ENCODE data around the gene DCTN2. TPM values are rescaled to one million over a fixed set of nuclear protein-coding genes. Genes with fewer than 3 reads are reported as not detected.
"Not testable (repeated sequence)": the region's sequence is repeated elsewhere in the genome, so short reads cannot be mapped to it uniquely, and the experiment has no call there.

Gene DCTN2
- total and polyA plus RNA-seq, 4 donors: 60.0 to 110 (median 84.2) TPM

GRCh38 chr12:57496822-57497221, 50.2 kb downstream of the DCTN2 start:
- ATAC-seq (ENCODE audit: insufficient read depth, low FRiP score): no peak
- TF ChIP-seq CTCF (IDR thresholded peaks at IDR 0.05; ENCODE audit: control extremely low read depth, extremely low read depth): no peak
- Histone ChIP-seq H3K27ac (ENCODE audit: low read depth in 1 of 2, low read length in 1 of 2) (no peak overlapping the region), H3K4me3 (no peak overlapping the region), H3K27me3 (ENCODE audit: control insufficient read depth in 3 of 3, insufficient read depth in 3 of 3, low read length in 2 of 3) (no peaks in the 10 kb centered on the region), H3K9ac (ENCODE audit: insufficient read depth in 1 of 2, low read length in 2 of 2) (no peak overlapping the region), H3K4me1 (ENCODE audit: control insufficient read depth in 5 of 5, insufficient read depth in 5 of 5, low read length in 5 of 5) (no peaks in the 10 kb centered on the region), H3K36me3 (ENCODE audit: control insufficient read depth in 4 of 4, insufficient read depth in 4 of 4, low read length in 4 of 4) (peaks cover 16 to 45% (median 34%) of the 10 kb centered on the region in 4 donors), H3K9me3 (ENCODE audit: control insufficient read depth in 4 of 4, insufficient read depth in 3 of 4, low read length in 3 of 4) (peaks cover 0 to 2% (median 0%) of the 10 kb centered on the region in 4 donors)
- no peak for DNase-seq

- H3K36me3 ChIP-seq (ENCODE audit: control insufficient read depth in 4 of 4, insufficient read depth in 4 of 4, low read length in 4 of 4): peaks cover 16 to 43% (median 30%) of the 10 kb centered on the region in 4 donors
- 97 to 98% methylated on average over 37 to 45 of the region's 48 CpGs for WGBS, 2 donors
Observed at GRCh38 chr12:57495051-57495701, 51.8 kb downstream of the DCTN2 start.

GRCh38 chr12:57491393-57492280, 55.4 kb downstream of the DCTN2 start:
- Histone ChIP-seq H3K9me3 (ENCODE audit: control insufficient read depth in 4 of 4, insufficient read depth in 3 of 4, low read length in 3 of 4) (no peaks in the 10 kb centered on the region), H3K36me3 (ENCODE audit: control insufficient read depth in 4 of 4, insufficient read depth in 4 of 4, low read length in 4 of 4) (peaks cover 17 to 34% (median 29%) of the 10 kb centered on the region in 4 donors), H3K4me3 (no peak overlapping the region), H3K27me3 (ENCODE audit: control insufficient read depth in 3 of 3, insufficient read depth in 3 of 3, low read length in 2 of 3) (no peaks in the 10 kb centered on the region), H3K9ac (ENCODE audit: insufficient read depth in 1 of 2, low read length in 2 of 2) (no peak overlapping the region), H3K27ac (ENCODE audit: low read depth in 1 of 2, low read length in 1 of 2) (no peak overlapping the region), H3K4me1 (ENCODE audit: control insufficient read depth in 5 of 5, insufficient read depth in 5 of 5, low read length in 5 of 5) (peaks cover 0 to 10% (median 7%) of the 10 kb centered on the region in 5 donors)
- no peak for TF ChIP-seq CTCF (IDR thresholded peaks at IDR 0.05; ENCODE audit: control extremely low read depth, extremely low read depth)
- 93% methylated on average over 15 of the region's 15 CpGs for WGBS, 2 donors
- ATAC-seq (ENCODE audit: insufficient read depth, low FRiP score) (no peak), DNase-seq (no peak)

More at GRCh38 chr12:57495051-57495701, 51.8 kb downstream of the DCTN2 start:
- H3K9me3 ChIP-seq (ENCODE audit: control insufficient read depth in 4 of 4, insufficient read depth in 3 of 4, low read length in 3 of 4); DNase-seq; H3K27me3 ChIP-seq (ENCODE audit: control insufficient read depth in 3 of 3, insufficient read depth in 3 of 3, low read length in 2 of 3); H3K27ac ChIP-seq (ENCODE audit: low read depth in 1 of 2, low read length in 1 of 2); ATAC-seq (ENCODE audit: insufficient read depth, low FRiP score); H3K4me1 ChIP-seq (ENCODE audit: control insufficient read depth in 5 of 5, insufficient read depth in 5 of 5, low read length in 5 of 5); H3K9ac ChIP-seq (ENCODE audit: insufficient read depth in 1 of 2, low read length in 2 of 2); H3K4me3 ChIP-seq: not testable (repeated sequence)

- 96 to 98% methylated on average over 4 of the region's 4 CpGs for WGBS, 2 donors
- TF ChIP-seq CTCF (IDR thresholded peaks at IDR 0.05; ENCODE audit: control extremely low read depth, extremely low read depth): no peak
- peaks cover 0 to 10% (median 7%) of the 10 kb centered on the region in 5 donors for H3K4me1 ChIP-seq (ENCODE audit: control insufficient read depth in 5 of 5, insufficient read depth in 5 of 5, low read length in 5 of 5)
- H3K9me3 ChIP-seq (ENCODE audit: control insufficient read depth in 4 of 4, insufficient read depth in 3 of 4, low read length in 3 of 4): no peaks in the 10 kb centered on the region
- H3K27ac ChIP-seq (ENCODE audit: low read depth in 1 of 2, low read length in 1 of 2): no peak overlapping the region
- no peak overlapping the region for H3K4me3 ChIP-seq
- no peak overlapping the region for H3K9ac ChIP-seq (ENCODE audit: insufficient read depth in 1 of 2, low read length in 2 of 2)
- H3K27me3 ChIP-seq (ENCODE audit: control insufficient read depth in 3 of 3, insufficient read depth in 3 of 3, low read length in 2 of 3): no peaks in the 10 kb centered on the region
- ATAC-seq (ENCODE audit: insufficient read depth, low FRiP score) (no peak), DNase-seq (no peak)
- H3K36me3 ChIP-seq (ENCODE audit: control insufficient read depth in 4 of 4, insufficient read depth in 4 of 4, low read length in 4 of 4): peaks cover 17 to 29% (median 27%) of the 10 kb centered on the region in 4 donors
Observed at GRCh38 chr12:57490126-57490525, 56.9 kb downstream of the DCTN2 start.

Measured in lung (tissue), 12 donors.